ENCODE results near the gene FOXC1.

Gene FOXC1

GRCh38 chr6:1576166-1576565 lies 33.5 kb upstream of the FOXC1 start:
- Histone ChIP-seq H3K4me1 (ENCODE audit: control insufficient read depth, low read depth, low read length) (peaks cover 24% of the 10 kb centered on the region), H3K27me3 (ENCODE audit: control insufficient read depth, insufficient read depth, low read length) (no peaks in the 10 kb centered on the region), H3K36me3 (ENCODE audit: control insufficient read depth, low read depth, low read length) (no peaks in the 10 kb centered on the region), H3K9ac (ENCODE audit: low read length) (no peak overlapping the region), H3K27ac (ENCODE audit: low read length) (no peak overlapping the region), H3K4me3 (ENCODE audit: low read length) (no peak overlapping the region), H3K9me3 (ENCODE audit: control insufficient read depth, low read depth, low read length) (no peaks in the 10 kb centered on the region)

- Histone ChIP-seq H3K27me3 (ENCODE audit: control insufficient read depth, insufficient read depth, low read length) (no peaks in the 10 kb centered on the region), H3K9me3 (ENCODE audit: control insufficient read depth, low read depth, low read length) (no peaks in the 10 kb centered on the region), H3K9ac (ENCODE audit: low read length) (no peak overlapping the region), H3K36me3 (ENCODE audit: control insufficient read depth, low read depth, low read length) (no peaks in the 10 kb centered on the region), H3K4me1 (ENCODE audit: control insufficient read depth, low read depth, low read length) (peaks cover 24% of the 10 kb centered on the region), H3K4me3 (ENCODE audit: low read length) (no peak overlapping the region), H3K27ac (ENCODE audit: low read length) (no peak overlapping the region)
Observed at GRCh38 chr6:1576711-1577110, 33.0 kb upstream of the FOXC1 start.

- Histone ChIP-seq H3K4me3 (ENCODE audit: low read length) (no peak overlapping the region), H3K9ac (ENCODE audit: low read length) (no peak overlapping the region), H3K27ac (ENCODE audit: low read length) (no peak overlapping the region), H3K9me3 (ENCODE audit: control insufficient read depth, low read depth, low read length) (no peaks in the 10 kb centered on the region), H3K4me1 (ENCODE audit: control insufficient read depth, low read depth, low read length) (peaks cover 24% of the 10 kb centered on the region), H3K36me3 (ENCODE audit: control insufficient read depth, low read depth, low read length) (no peaks in the 10 kb centered on the region), H3K27me3 (ENCODE audit: control insufficient read depth, insufficient read depth, low read length) (no peaks in the 10 kb centered on the region)
Observed at GRCh38 chr6:1577146-1577680, 32.5 kb upstream of the FOXC1 start.

GRCh38 chr6:1577896-1578745 lies 31.6 kb upstream of the FOXC1 start:
- Histone ChIP-seq H3K9ac (ENCODE audit: low read length) (no peak overlapping the region), H3K4me1 (ENCODE audit: control insufficient read depth, low read depth, low read length) (peaks cover 24% of the 10 kb centered on the region), H3K27ac (ENCODE audit: low read length) (no peak overlapping the region), H3K36me3 (ENCODE audit: control insufficient read depth, low read depth, low read length) (no peaks in the 10 kb centered on the region), H3K27me3 (ENCODE audit: control insufficient read depth, insufficient read depth, low read length) (no peaks in the 10 kb centered on the region), H3K4me3 (ENCODE audit: low read length) (no peak overlapping the region), H3K9me3 (ENCODE audit: control insufficient read depth, low read depth, low read length) (no peaks in the 10 kb centered on the region)

GRCh38 chr6:1579096-1579495 lies 30.6 kb upstream of the FOXC1 start:
- no peaks in the 10 kb centered on the region for H3K9me3 ChIP-seq (ENCODE audit: control insufficient read depth, low read depth, low read length)
- H3K27me3 ChIP-seq (ENCODE audit: control insufficient read depth, insufficient read depth, low read length) = no peaks in the 10 kb centered on the region
- no peak overlapping the region for H3K9ac ChIP-seq (ENCODE audit: low read length)
- peaks cover 20% of the 10 kb centered on the region for H3K4me1 ChIP-seq (ENCODE audit: control insufficient read depth, low read depth, low read length)
- no peak overlapping the region for H3K4me3 ChIP-seq (ENCODE audit: low read length)
- H3K27ac ChIP-seq (ENCODE audit: low read length) = no peak overlapping the region
- no peaks in the 10 kb centered on the region for H3K36me3 ChIP-seq (ENCODE audit: control insufficient read depth, low read depth, low read length)

GRCh38 chr6:1580109-1580508 lies 29.6 kb upstream of the FOXC1 start:
- peaks cover 10% of the 10 kb centered on the region for H3K4me1 ChIP-seq (ENCODE audit: control insufficient read depth, low read depth, low read length)
- H3K9ac ChIP-seq (ENCODE audit: low read length) = no peak overlapping the region
- no peaks in the 10 kb centered on the region for H3K27me3 ChIP-seq (ENCODE audit: control insufficient read depth, insufficient read depth, low read length)

GRCh38 chr6:1580585-1580984 lies 29.1 kb upstream of the FOXC1 start:
- Histone ChIP-seq H3K9me3 (ENCODE audit: control insufficient read depth, low read depth, low read length) (no peaks in the 10 kb centered on the region), H3K27me3 (ENCODE audit: control insufficient read depth, insufficient read depth, low read length) (no peaks in the 10 kb centered on the region), H3K9ac (ENCODE audit: low read length) (no peak overlapping the region), H3K36me3 (ENCODE audit: control insufficient read depth, low read depth, low read length) (no peaks in the 10 kb centered on the region), H3K27ac (ENCODE audit: low read length) (no peak overlapping the region), H3K4me3 (ENCODE audit: low read length) (no peak overlapping the region), H3K4me1 (ENCODE audit: control insufficient read depth, low read depth, low read length) (peaks cover 5% of the 10 kb centered on the region)

More at GRCh38 chr6:1580109-1580508, 29.6 kb upstream of the FOXC1 start:
- Histone ChIP-seq H3K9me3 (ENCODE audit: control insufficient read depth, low read depth, low read length) (no peaks in the 10 kb centered on the region), H3K36me3 (ENCODE audit: control insufficient read depth, low read depth, low read length) (no peaks in the 10 kb centered on the region), H3K4me3 (ENCODE audit: low read length) (no peak overlapping the region), H3K27ac (ENCODE audit: low read length) (no peak overlapping the region)

- no peak overlapping the region for H3K4me3 ChIP-seq (ENCODE audit: low read length)
- no peaks in the 10 kb centered on the region for H3K27me3 ChIP-seq (ENCODE audit: control insufficient read depth, insufficient read depth, low read length)
- no peak overlapping the region for H3K9ac ChIP-seq (ENCODE audit: low read length)
- H3K9me3 ChIP-seq (ENCODE audit: control insufficient read depth, low read depth, low read length) = no peaks in the 10 kb centered on the region
- H3K4me1 ChIP-seq (ENCODE audit: control insufficient read depth, low read depth, low read length) = no peaks in the 10 kb centered on the region
- H3K27ac ChIP-seq (ENCODE audit: low read length) = no peak overlapping the region
- H3K36me3 ChIP-seq (ENCODE audit: control insufficient read depth, low read depth, low read length) = no peaks in the 10 kb centered on the region
Observed at GRCh38 chr6:1581120-1581991, 28.4 kb upstream of the FOXC1 start.

GRCh38 chr6:1584146-1584545 lies 25.6 kb upstream of the FOXC1 start:
- Histone ChIP-seq H3K36me3 (ENCODE audit: control insufficient read depth, low read depth, low read length) (no peaks in the 10 kb centered on the region), H3K4me3 (ENCODE audit: low read length) (no peak overlapping the region), H3K27me3 (ENCODE audit: control insufficient read depth, insufficient read depth, low read length) (no peaks in the 10 kb centered on the region), H3K9ac (ENCODE audit: low read length) (no peak overlapping the region), H3K9me3 (ENCODE audit: control insufficient read depth, low read depth, low read length) (no peaks in the 10 kb centered on the region), H3K27ac (ENCODE audit: low read length) (no peak overlapping the region), H3K4me1 (ENCODE audit: control insufficient read depth, low read depth, low read length) (no peaks in the 10 kb centered on the region)

- Histone ChIP-seq H3K36me3 (ENCODE audit: control insufficient read depth, low read depth, low read length) (no peaks in the 10 kb centered on the region), H3K27me3 (ENCODE audit: control insufficient read depth, insufficient read depth, low read length) (no peaks in the 10 kb centered on the region), H3K4me1 (ENCODE audit: control insufficient read depth, low read depth, low read length) (no peaks in the 10 kb centered on the region), H3K9ac (ENCODE audit: low read length) (no peak overlapping the region), H3K4me3 (ENCODE audit: low read length) (no peak overlapping the region), H3K9me3 (ENCODE audit: control insufficient read depth, low read depth, low read length) (no peaks in the 10 kb centered on the region), H3K27ac (ENCODE audit: low read length) (no peak overlapping the region)
Observed at GRCh38 chr6:1584996-1585668, 24.6 kb upstream of the FOXC1 start.

GRCh38 chr6:1585669-1586049 lies 24.1 kb upstream of the FOXC1 start:
- Histone ChIP-seq H3K36me3 (ENCODE audit: control insufficient read depth, low read depth, low read length) (no peaks in the 10 kb centered on the region), H3K9ac (ENCODE audit: low read length) (no peak overlapping the region), H3K9me3 (ENCODE audit: control insufficient read depth, low read depth, low read length) (no peaks in the 10 kb centered on the region), H3K4me1 (ENCODE audit: control insufficient read depth, low read depth, low read length) (no peaks in the 10 kb centered on the region), H3K27me3 (ENCODE audit: control insufficient read depth, insufficient read depth, low read length) (no peaks in the 10 kb centered on the region), H3K4me3 (ENCODE audit: low read length) (no peak overlapping the region), H3K27ac (ENCODE audit: low read length) (no peak overlapping the region)
